Osteoblast (primary cell): Measurements from ENCODE around the gene ZNF367. TPM values are rescaled to one million over a fixed set of nuclear protein-coding genes. Genes with fewer than 3 reads are reported as not detected.
A peak's percentile ranks its signal among the peaks of the same experiment; 100 is the strongest.

ENCODE experiments used
- DNase-seq: peaks from one replicate; pipeline ENCODE4 v3.0.0; 2011; ENCODE audit warnings: low spot score, mixed read lengths; ENCODE audit not compliant: insufficient read length; ENCODE audit errors: missing footprints
- H2AFZ ChIP-seq: 2 replicates; pipeline ENCODE4 v1.6.0; 2011; ENCODE audit warnings: mild to moderate bottlenecking, low read length
- H3K27ac ChIP-seq: 2 replicates; pipeline ENCODE4 v1.5.1; 2011; ENCODE audit warnings: mild to moderate bottlenecking, low read depth, low read length, moderate library complexity
- H3K27me3 ChIP-seq: 2 replicates; pipeline ENCODE4 v1.6.0; 2012; ENCODE audit warnings: mild to moderate bottlenecking, control low read depth, inconsistent platforms, low read length, moderate library complexity; ENCODE audit not compliant: insufficient read depth
- H3K36me3 ChIP-seq: 2 replicates; pipeline ENCODE4 v1.5.1; 2011; ENCODE audit warnings: mild to moderate bottlenecking, low read length, control low read depth, moderate library complexity; ENCODE audit not compliant: insufficient read depth
- H3K4me1 ChIP-seq: 2 replicates; pipeline ENCODE4 v1.5.1; 2011; ENCODE audit warnings: mild to moderate bottlenecking, low read length, control low read depth, moderate library complexity; ENCODE audit not compliant: insufficient read depth
- H3K4me2 ChIP-seq: 2 replicates; pipeline ENCODE4 v1.6.0; 2011; ENCODE audit warnings: mild to moderate bottlenecking, low read length; ENCODE audit not compliant: insufficient read depth
- H3K4me3 ChIP-seq: fragments of 200-600 bp; sonication (generic); 3 replicates; pipeline ENCODE4 v1.5.1; 2012; ENCODE audit warnings: mild to moderate bottlenecking, low read length, inconsistent platforms; ENCODE audit not compliant: insufficient read depth
- H3K79me2 ChIP-seq: 2 replicates; pipeline ENCODE4 v1.6.0; 2012; ENCODE audit warnings: mild to moderate bottlenecking, low read length, control low read depth, inconsistent platforms; ENCODE audit not compliant: insufficient read depth
- H3K9me3 ChIP-seq: 2 replicates; pipeline ENCODE4 v1.5.1; 2011; ENCODE audit warnings: low read depth, low read length, control low read depth
- H4K20me1 ChIP-seq: 2 replicates; pipeline ENCODE4 v1.6.0; 2012; ENCODE audit warnings: mild to moderate bottlenecking, low read length, control low read depth; ENCODE audit not compliant: insufficient read depth
- CTCF ChIP-seq: IDR thresholded peaks from 2 replicates; pipeline ENCODE4 v1.5.1; 2011; ENCODE audit warnings: mild to moderate bottlenecking, low read depth, low read length, moderate library complexity; ENCODE audit errors: extremely low read depth
- total RNA-seq: library from RNA; depleted of rRNA; stranded (reverse); fragments of >200 nt; gene quantifications from 2 replicates; pipeline ENCODE4 v1.2.3, GENCODE V29; 2012

Gene ZNF367
- total RNA-seq, 1 donor, result 1.4 TPM

DNA sequence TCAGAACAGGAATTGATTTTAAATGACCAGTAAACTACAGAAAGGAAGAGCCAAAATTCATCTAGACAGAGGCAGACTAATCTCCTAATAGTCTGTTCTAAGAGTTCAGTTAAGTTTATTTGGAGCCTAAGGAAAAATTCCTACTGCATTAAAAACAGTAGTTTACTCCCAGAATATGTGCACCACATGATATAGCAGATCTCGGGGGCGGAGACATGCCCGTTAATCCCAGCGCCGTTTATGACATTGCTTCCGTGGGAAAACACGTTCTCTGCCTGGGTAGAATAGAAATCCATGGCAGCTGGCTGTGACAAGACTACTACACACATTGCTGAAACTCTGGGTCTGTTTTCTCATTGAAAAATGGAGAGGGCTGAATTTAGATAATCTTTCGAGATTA lies 43.2 kb upstream of the ZNF367 start:
- H3K27ac ChIP-seq, result peak overlapping the region; percentile 2
- peak overlapping the region; percentile 46 for H3K4me2 ChIP-seq
- H3K79me2 ChIP-seq, result peaks cover 35% of the 10 kb centered on the region
- no peaks in the 10 kb centered on the region for H3K27me3 ChIP-seq
- no peak overlapping the region for H3K4me3 ChIP-seq
- no peak for TF ChIP-seq CTCF
- peaks cover 8% of the 10 kb centered on the region for H3K4me1 ChIP-seq
- no peaks in the 10 kb centered on the region for H3K9me3 ChIP-seq
- no peaks in the 10 kb centered on the region for H4K20me1 ChIP-seq
- no peak overlapping the region for H2AFZ ChIP-seq
- DNase-seq, result no peak
- H3K36me3 ChIP-seq, result peaks cover 22% of the 10 kb centered on the region

DNA sequence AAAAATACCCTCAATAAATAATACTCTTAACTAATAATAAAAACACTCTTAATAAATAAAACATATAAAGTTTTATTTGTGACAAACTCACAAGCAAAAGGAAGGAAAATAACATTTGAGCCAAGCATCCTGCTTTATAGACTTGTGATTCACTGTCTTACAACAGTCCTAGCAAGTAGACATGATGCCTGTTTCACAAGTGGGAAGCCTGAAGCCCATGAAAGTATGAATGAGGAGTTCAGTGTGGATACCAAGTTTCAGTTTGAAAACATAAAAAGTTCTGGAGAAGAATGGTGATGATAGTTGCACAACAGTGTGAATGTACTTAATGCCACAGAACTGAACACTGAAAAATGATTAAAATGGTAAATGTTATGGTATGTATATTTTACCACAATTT lies 42.7 kb upstream of the ZNF367 start:
- H3K4me2 ChIP-seq, result peak overlapping the region; percentile 46
- H3K4me3 ChIP-seq, result no peak overlapping the region
- H3K36me3 ChIP-seq, result peaks cover 17% of the 10 kb centered on the region
- H3K79me2 ChIP-seq, result peaks cover 38% of the 10 kb centered on the region
- peak overlapping the region; percentile 2 for H3K27ac ChIP-seq
- H4K20me1 ChIP-seq, result no peaks in the 10 kb centered on the region
- TF ChIP-seq CTCF, result no peak
- H2AFZ ChIP-seq, result no peak overlapping the region
- no peaks in the 10 kb centered on the region for H3K27me3 ChIP-seq
- no peaks in the 10 kb centered on the region for H3K9me3 ChIP-seq
- peaks cover 8% of the 10 kb centered on the region for H3K4me1 ChIP-seq
- DNase-seq, result peak; percentile 26

- H3K9me3 ChIP-seq, result no peaks in the 10 kb centered on the region
- H3K79me2 ChIP-seq, result peaks cover 43% of the 10 kb centered on the region
- no peak overlapping the region for H3K27ac ChIP-seq
- no peak for TF ChIP-seq CTCF
- no peaks in the 10 kb centered on the region for H3K27me3 ChIP-seq
- H3K36me3 ChIP-seq, result peaks cover 13% of the 10 kb centered on the region
- peaks cover 8% of the 10 kb centered on the region for H3K4me1 ChIP-seq
- H3K4me2 ChIP-seq, result no peak overlapping the region
- no peak overlapping the region for H3K4me3 ChIP-seq
- no peak for DNase-seq
- H2AFZ ChIP-seq, result no peak overlapping the region
- H4K20me1 ChIP-seq, result no peaks in the 10 kb centered on the region
Observed at GRCh38 chr9:96460470-96460869, 42.3 kb upstream of the ZNF367 start.

DNA sequence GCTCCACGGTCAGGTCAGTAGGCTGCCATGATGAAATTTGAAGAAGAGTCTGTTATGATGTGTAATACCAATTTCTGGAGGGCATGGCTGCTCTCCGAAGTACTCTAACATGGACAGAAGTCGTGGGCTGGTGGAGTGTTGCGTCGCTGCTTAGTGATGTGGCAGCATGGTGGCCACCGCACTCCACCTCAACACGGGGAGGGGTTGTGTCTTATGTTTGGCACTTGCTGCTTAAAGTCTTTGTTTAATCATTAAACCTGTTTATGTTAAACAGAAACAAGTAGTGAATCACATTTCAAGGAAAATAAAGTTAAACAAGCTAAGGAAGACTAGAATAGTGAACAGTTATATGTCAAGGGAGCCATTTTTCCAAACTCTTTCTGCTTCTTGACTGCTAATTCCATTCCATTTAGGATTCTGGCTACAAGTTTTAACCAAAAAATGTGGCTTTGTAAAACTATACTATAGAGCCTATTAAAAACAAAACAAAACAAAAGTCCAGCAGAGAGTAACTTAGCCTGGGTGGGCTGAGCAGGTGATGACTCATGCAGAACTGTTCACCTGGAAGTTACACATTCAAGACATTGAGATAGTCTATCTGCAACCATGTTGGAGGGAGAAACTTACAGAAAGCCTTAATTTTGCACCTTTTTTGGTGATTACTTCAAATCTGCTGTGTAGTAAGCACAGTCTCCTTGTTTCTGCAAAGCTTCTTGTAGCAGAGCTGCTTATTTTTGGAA lies 41.3 kb upstream of the ZNF367 start:
- no peaks in the 10 kb centered on the region for H3K27me3 ChIP-seq
- peaks cover 7% of the 10 kb centered on the region for H3K36me3 ChIP-seq
- no peak overlapping the region for H3K27ac ChIP-seq
- no peaks in the 10 kb centered on the region for H4K20me1 ChIP-seq
- no peak overlapping the region for H3K4me2 ChIP-seq
- peaks cover 8% of the 10 kb centered on the region for H3K4me1 ChIP-seq
- no peak for TF ChIP-seq CTCF
- H3K79me2 ChIP-seq, result peaks cover 52% of the 10 kb centered on the region
- H3K9me3 ChIP-seq, result no peaks in the 10 kb centered on the region
- H3K4me3 ChIP-seq, result no peak overlapping the region
- no peak for DNase-seq
- no peak overlapping the region for H2AFZ ChIP-seq
